ENCODE measurements around the gene RALGAPA1.

Gene RALGAPA1

DNA sequence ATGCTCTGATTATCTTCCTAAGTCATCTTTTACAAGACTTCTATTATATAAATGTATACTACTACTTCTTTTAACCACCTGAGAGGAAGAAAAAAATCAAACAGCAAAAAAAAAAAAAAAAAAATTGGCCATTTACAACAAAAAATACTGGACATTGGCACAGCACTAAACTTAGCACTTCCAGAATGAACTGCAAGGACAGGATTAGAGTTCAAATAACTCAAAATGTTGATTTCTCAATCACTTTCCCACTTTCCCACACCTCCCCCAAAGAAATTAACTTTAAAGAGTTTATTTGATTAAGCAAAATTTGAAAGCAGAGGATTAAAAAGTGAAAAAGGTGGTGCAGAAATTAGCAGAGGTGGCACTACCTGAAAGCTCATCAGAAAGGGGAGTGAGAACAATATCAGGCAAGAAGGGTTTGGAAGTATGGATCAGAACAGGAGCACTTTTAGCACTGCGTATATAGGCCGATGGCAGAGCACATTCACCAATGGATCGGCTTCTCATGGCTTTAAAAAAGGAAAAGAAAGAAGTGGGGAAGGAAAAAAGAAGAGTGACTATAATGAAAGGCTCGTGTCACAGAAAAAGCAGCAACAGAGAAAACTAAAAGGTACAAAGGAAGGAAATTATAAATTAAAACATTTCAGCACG, 109.2 kb downstream of the RALGAPA1 start:
- no peak overlapping the region for H3K9ac ChIP-seq (ENCODE audit: low read length)
- no peak for DNase-seq
- no peak overlapping the region for H3K27ac ChIP-seq (ENCODE audit: low read length)
- H4K20me1 ChIP-seq (ENCODE audit: insufficient read depth, low read length): no peaks in the 10 kb centered on the region
- no peaks in the 10 kb centered on the region for H3K9me2 ChIP-seq (replicated peaks; ENCODE audit: insufficient read depth, low read length)
- H3K9me3 ChIP-seq (replicated peaks; ENCODE audit: insufficient read depth, low read length): no peaks in the 10 kb centered on the region
- H3K27me3 ChIP-seq (replicated peaks; ENCODE audit: insufficient read depth, low read length): no peaks in the 10 kb centered on the region
- H3K36me3 ChIP-seq (replicated peaks; ENCODE audit: insufficient read depth, low read length): no peaks in the 10 kb centered on the region
- TF ChIP-seq EZH2 (optimal IDR thresholded peaks at IDR 0.05; ENCODE audit: low read depth, low read length) (no peak), CTCF (IDR thresholded peaks at IDR 0.05; ENCODE audit: low read length) (no peak), EZH2phosphoT487 (IDR thresholded peaks at IDR 0.05; ENCODE audit: low read length) (no peak)
- H3K4me3 ChIP-seq (ENCODE audit: low read length): no peak overlapping the region
- H2AFZ ChIP-seq (ENCODE audit: low read length): no peak overlapping the region
- H3K4me1 ChIP-seq (ENCODE audit: low read length): no peaks in the 10 kb centered on the region
- no peaks in the 10 kb centered on the region for H3F3A ChIP-seq (ENCODE audit: insufficient read depth, low read length)
- no peak overlapping the region for H3K4me2 ChIP-seq (ENCODE audit: low read depth, low read length)
- H3K79me2 ChIP-seq (ENCODE audit: low read length): no peaks in the 10 kb centered on the region

DNA sequence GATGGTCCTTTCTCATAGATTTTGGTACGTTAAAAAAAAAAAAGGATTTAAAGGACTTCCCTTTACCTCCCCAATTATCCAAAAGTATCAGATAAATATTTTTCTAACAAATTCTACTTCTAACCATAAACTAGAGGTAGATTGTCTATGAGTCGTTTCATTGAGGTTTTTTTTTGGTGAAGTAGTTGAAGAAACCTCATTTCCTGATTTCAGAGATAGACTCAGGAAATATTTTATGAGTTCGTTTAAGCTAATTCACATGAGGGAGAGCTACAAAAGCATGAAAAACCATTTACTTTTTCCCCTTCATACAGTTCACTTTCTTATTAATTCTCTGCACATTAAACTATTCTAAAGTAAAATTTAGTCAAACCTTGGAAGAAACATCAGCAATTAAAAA, 112.5 kb downstream of the RALGAPA1 start:
- no peaks in the 10 kb centered on the region for H3K36me3 ChIP-seq (replicated peaks; ENCODE audit: insufficient read depth, low read length)
- H2AFZ ChIP-seq (ENCODE audit: low read length): no peak overlapping the region
- no peaks in the 10 kb centered on the region for H3F3A ChIP-seq (ENCODE audit: insufficient read depth, low read length)
- H3K9ac ChIP-seq (ENCODE audit: low read length): no peak overlapping the region
- no peaks in the 10 kb centered on the region for H3K9me3 ChIP-seq (replicated peaks; ENCODE audit: insufficient read depth, low read length)
- no peak for DNase-seq
- H3K27ac ChIP-seq (ENCODE audit: low read length): no peak overlapping the region
- H3K27me3 ChIP-seq (replicated peaks; ENCODE audit: insufficient read depth, low read length): no peaks in the 10 kb centered on the region
- TF ChIP-seq EZH2phosphoT487 (IDR thresholded peaks at IDR 0.05; ENCODE audit: low read length): no peak
- no peak for TF ChIP-seq CTCF (IDR thresholded peaks at IDR 0.05; ENCODE audit: low read length)
- no peak for TF ChIP-seq EZH2 (optimal IDR thresholded peaks at IDR 0.05; ENCODE audit: low read depth, low read length)
- no peaks in the 10 kb centered on the region for H3K9me2 ChIP-seq (replicated peaks; ENCODE audit: insufficient read depth, low read length)
- no peaks in the 10 kb centered on the region for H3K79me2 ChIP-seq (ENCODE audit: low read length)
- H3K4me2 ChIP-seq (ENCODE audit: low read depth, low read length): no peak overlapping the region
- no peaks in the 10 kb centered on the region for H4K20me1 ChIP-seq (ENCODE audit: insufficient read depth, low read length)
- H3K4me1 ChIP-seq (ENCODE audit: low read length): no peaks in the 10 kb centered on the region
- no peak overlapping the region for H3K4me3 ChIP-seq (ENCODE audit: low read length)

DNA sequence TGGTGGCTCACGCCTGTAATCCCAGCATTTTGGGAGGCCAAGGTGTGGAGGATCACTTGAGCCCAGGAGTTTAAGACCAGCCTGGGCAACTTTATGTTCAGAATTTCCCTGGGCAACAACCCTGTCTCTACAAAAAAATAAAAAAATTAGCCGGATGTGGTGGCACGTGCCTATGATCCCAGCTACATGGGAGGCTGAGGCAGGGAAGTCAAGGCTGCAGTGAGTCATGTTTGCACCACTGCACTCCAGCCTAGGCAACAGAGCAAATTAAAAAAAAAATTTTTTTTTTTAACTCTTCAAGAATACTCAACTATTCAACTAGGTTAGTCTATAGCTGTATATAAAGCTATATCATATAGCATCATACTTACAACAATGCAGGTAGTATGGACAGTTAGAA, 113.0 kb downstream of the RALGAPA1 start:
- DNase-seq: no peak
- Histone ChIP-seq H3F3A (ENCODE audit: insufficient read depth, low read length) (no peaks in the 10 kb centered on the region), H3K36me3 (replicated peaks; ENCODE audit: insufficient read depth, low read length) (no peaks in the 10 kb centered on the region), H3K27me3 (replicated peaks; ENCODE audit: insufficient read depth, low read length) (no peaks in the 10 kb centered on the region), H3K9me2 (replicated peaks; ENCODE audit: insufficient read depth, low read length) (no peaks in the 10 kb centered on the region), H3K4me1 (ENCODE audit: low read length) (no peaks in the 10 kb centered on the region), H3K4me2 (ENCODE audit: low read depth, low read length) (no peak overlapping the region), H3K4me3 (ENCODE audit: low read length) (no peak overlapping the region), H3K27ac (ENCODE audit: low read length) (no peak overlapping the region), H4K20me1 (ENCODE audit: insufficient read depth, low read length) (no peaks in the 10 kb centered on the region), H2AFZ (ENCODE audit: low read length) (no peak overlapping the region), H3K9me3 (replicated peaks; ENCODE audit: insufficient read depth, low read length) (no peaks in the 10 kb centered on the region), H3K79me2 (ENCODE audit: low read length) (no peaks in the 10 kb centered on the region), H3K9ac (ENCODE audit: low read length) (no peak overlapping the region)
- TF ChIP-seq EZH2phosphoT487 (IDR thresholded peaks at IDR 0.05; ENCODE audit: low read length): no peak
- no peak for TF ChIP-seq CTCF (IDR thresholded peaks at IDR 0.05; ENCODE audit: low read length)
- no peak for TF ChIP-seq EZH2 (optimal IDR thresholded peaks at IDR 0.05; ENCODE audit: low read depth, low read length)

Measured in MM.1S (cell line).